Measurements from ENCODE around the gene RBBP4. TPM values are rescaled to one million over a fixed set of nuclear protein-coding genes. Genes with fewer than 3 reads are reported as not detected.

Gene RBBP4
- total and polyA plus RNA-seq, 2 of the 8 experiments (the other 6 are each of a cell fraction or from before 2014, with no cell fraction given): 147 to 397 TPM

DNA sequence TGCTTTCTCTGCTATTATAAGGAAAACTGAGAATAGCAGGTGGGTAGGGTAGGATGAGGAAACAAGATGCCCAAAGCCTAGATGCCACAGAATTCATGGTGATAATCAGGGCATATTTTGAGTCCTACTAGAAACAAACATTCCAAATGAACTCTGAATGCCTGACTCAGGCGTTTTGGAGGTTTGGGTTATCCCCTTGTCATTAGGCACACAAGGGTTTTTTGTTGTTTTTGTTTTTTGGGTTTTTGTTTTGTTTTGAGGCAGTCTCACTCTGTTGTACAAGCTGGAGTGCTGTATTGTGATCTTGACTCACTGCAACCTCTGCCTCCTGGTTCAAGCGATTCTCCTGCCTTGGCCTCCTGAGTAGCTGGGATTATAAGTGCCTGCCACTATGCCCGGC, 32.4 kb downstream of the RBBP4 start (continued):
- TF ChIP-seq, protein P1, sequence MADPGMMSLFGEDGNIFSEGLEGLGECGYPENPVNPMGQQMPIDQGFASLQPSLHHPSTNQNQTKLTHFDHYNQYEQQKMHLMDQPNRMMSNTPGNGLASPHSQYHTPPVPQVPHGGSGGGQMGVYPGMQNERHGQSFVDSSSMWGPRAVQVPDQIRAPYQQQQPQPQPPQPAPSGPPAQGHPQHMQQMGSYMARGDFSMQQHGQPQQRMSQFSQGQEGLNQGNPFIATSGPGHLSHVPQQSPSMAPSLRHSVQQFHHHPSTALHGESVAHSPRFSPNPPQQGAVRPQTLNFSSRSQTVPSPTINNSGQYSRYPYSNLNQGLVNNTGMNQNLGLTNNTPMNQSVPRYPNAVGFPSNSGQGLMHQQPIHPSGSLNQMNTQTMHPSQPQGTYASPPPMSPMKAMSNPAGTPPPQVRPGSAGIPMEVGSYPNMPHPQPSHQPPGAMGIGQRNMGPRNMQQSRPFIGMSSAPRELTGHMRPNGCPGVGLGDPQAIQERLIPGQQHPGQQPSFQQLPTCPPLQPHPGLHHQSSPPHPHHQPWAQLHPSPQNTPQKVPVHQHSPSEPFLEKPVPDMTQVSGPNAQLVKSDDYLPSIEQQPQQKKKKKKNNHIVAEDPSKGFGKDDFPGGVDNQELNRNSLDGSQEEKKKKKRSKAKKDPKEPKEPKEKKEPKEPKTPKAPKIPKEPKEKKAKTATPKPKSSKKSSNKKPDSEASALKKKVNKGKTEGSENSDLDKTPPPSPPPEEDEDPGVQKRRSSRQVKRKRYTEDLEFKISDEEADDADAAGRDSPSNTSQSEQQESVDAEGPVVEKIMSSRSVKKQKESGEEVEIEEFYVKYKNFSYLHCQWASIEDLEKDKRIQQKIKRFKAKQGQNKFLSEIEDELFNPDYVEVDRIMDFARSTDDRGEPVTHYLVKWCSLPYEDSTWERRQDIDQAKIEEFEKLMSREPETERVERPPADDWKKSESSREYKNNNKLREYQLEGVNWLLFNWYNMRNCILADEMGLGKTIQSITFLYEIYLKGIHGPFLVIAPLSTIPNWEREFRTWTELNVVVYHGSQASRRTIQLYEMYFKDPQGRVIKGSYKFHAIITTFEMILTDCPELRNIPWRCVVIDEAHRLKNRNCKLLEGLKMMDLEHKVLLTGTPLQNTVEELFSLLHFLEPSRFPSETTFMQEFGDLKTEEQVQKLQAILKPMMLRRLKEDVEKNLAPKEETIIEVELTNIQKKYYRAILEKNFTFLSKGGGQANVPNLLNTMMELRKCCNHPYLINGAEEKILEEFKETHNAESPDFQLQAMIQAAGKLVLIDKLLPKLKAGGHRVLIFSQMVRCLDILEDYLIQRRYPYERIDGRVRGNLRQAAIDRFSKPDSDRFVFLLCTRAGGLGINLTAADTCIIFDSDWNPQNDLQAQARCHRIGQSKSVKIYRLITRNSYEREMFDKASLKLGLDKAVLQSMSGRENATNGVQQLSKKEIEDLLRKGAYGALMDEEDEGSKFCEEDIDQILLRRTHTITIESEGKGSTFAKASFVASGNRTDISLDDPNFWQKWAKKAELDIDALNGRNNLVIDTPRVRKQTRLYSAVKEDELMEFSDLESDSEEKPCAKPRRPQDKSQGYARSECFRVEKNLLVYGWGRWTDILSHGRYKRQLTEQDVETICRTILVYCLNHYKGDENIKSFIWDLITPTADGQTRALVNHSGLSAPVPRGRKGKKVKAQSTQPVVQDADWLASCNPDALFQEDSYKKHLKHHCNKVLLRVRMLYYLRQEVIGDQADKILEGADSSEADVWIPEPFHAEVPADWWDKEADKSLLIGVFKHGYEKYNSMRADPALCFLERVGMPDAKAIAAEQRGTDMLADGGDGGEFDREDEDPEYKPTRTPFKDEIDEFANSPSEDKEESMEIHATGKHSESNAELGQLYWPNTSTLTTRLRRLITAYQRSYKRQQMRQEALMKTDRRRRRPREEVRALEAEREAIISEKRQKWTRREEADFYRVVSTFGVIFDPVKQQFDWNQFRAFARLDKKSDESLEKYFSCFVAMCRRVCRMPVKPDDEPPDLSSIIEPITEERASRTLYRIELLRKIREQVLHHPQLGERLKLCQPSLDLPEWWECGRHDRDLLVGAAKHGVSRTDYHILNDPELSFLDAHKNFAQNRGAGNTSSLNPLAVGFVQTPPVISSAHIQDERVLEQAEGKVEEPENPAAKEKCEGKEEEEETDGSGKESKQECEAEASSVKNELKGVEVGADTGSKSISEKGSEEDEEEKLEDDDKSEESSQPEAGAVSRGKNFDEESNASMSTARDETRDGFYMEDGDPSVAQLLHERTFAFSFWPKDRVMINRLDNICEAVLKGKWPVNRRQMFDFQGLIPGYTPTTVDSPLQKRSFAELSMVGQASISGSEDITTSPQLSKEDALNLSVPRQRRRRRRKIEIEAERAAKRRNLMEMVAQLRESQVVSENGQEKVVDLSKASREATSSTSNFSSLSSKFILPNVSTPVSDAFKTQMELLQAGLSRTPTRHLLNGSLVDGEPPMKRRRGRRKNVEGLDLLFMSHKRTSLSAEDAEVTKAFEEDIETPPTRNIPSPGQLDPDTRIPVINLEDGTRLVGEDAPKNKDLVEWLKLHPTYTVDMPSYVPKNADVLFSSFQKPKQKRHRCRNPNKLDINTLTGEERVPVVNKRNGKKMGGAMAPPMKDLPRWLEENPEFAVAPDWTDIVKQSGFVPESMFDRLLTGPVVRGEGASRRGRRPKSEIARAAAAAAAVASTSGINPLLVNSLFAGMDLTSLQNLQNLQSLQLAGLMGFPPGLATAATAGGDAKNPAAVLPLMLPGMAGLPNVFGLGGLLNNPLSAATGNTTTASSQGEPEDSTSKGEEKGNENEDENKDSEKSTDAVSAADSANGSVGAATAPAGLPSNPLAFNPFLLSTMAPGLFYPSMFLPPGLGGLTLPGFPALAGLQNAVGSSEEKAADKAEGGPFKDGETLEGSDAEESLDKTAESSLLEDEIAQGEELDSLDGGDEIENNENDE (IDR thresholded peaks at IDR 0.05; ENCODE audit: insufficient replicate concordance, low read length): no peak
- TF ChIP-seq TEAD4 (IDR thresholded peaks at IDR 0.05; ENCODE audit: low read depth, low read length) (no peak), POLR2AphosphoS5 (IDR thresholded peaks at IDR 0.05; ENCODE audit: low read depth, low read length) (0 out of 2 replicates have a peak, but pooled peaks have one; percentile 13)
